ENCODE data around the gene CCDC71. TPM values are rescaled to one million over a fixed set of nuclear protein-coding genes. Genes with fewer than 3 reads are reported as not detected.

Gene CCDC71
- polyA plus RNA-seq, 3 donors from 2014 or later: 1.1 to 2.0 (median 1.7) TPM

- DNase-seq: no peak
- H3K4me3 Mint-ChIP-seq: peak overlapping the region; percentile 88 to 92 (median 89)
- peaks cover 3 to 8% (median 6%) of the 10 kb centered on the region in 3 donors for H3K27me3 Mint-ChIP-seq (ENCODE audit: low read depth in 3 of 3)
- H3K36me3 Mint-ChIP-seq: peaks cover 0 to 20% (median 12%) of the 10 kb centered on the region in 3 donors
- peaks cover 15 to 25% of the 10 kb centered on the region in 2 donors for H3K4me1 Mint-ChIP-seq
- no peaks in the 10 kb centered on the region for H3K9me3 Mint-ChIP-seq
- H3K27ac Mint-ChIP-seq: peak overlapping the region; percentile 87 to 94 (median 91)
Measured at GRCh38 chr3:49120096-49120437, 46.1 kb downstream of the CCDC71 start.

GRCh38 chr3:49119439-49119838, 46.7 kb downstream of the CCDC71 start:
- DNase-seq: no peak
- no peaks in the 10 kb centered on the region for H3K9me3 Mint-ChIP-seq
- peaks cover 0 to 21% (median 12%) of the 10 kb centered on the region in 3 donors for H3K36me3 Mint-ChIP-seq
- peak overlapping the region; percentile 88 to 92 (median 89) for H3K4me3 Mint-ChIP-seq
- peak overlapping the region; percentile 87 to 94 (median 91) for H3K27ac Mint-ChIP-seq
- H3K27me3 Mint-ChIP-seq (ENCODE audit: low read depth in 3 of 3): peaks cover 3 to 8% (median 6%) of the 10 kb centered on the region in 3 donors
- peaks cover 15 to 25% of the 10 kb centered on the region in 2 donors for H3K4me1 Mint-ChIP-seq

DNA sequence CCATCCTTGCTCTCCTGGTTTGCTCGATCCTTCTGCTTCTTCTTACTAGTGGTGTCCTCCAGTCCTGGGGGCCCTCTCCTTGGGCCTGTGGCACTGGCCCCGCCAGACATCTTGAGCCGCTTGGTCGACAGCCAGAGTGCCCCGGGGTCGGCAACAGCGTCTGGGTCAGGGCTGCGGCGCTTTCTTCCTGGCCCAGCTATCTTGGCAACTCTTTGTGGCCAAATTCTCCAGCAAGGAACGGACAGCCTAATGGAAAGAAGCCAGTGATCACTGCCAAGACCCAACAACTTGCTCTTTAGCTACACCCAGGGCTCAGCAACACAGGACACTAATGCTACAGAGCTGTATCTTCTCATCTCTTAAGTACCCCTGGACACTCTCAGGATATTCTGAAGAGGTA, 47.1 kb downstream of the CCDC71 start:
- H3K4me3 Mint-ChIP-seq: peak overlapping the region in 4 of 5 donors; percentile 88 to 89 (median 88)
- H3K4me1 Mint-ChIP-seq: peaks cover 15 to 25% of the 10 kb centered on the region in 2 donors
- peaks cover 3 to 8% (median 6%) of the 10 kb centered on the region in 3 donors for H3K27me3 Mint-ChIP-seq (ENCODE audit: low read depth in 3 of 3)
- H3K27ac Mint-ChIP-seq: peak overlapping the region in 5 of 6 donors; percentile 30 to 66 (median 39)
- no peak for DNase-seq
- peaks cover 0 to 25% (median 13%) of the 10 kb centered on the region in 3 donors for H3K36me3 Mint-ChIP-seq
- no peaks in the 10 kb centered on the region for H3K9me3 Mint-ChIP-seq

Other genes with a start within 250 kb of the CCDC71 start
- 100 to 1,000 TPM; 171 to 224 (median 177) TPM for gene ARIH2, start 247.5 kb downstream of the CCDC71 start, polyA plus RNA-seq
- 10 to 100 TPM; 16.8 to 26.8 (median 24.9) TPM for gene P4HTM, start 176.1 kb downstream of the CCDC71 start, polyA plus RNA-seq
- gene WDR6, start 158.9 kb downstream of the CCDC71 start, polyA plus RNA-seq: 100 to 1,000 TPM in 1 of 3 donors, 10 to 100 TPM in 2; 56.8 to 114 (median 70.6) TPM
- gene DALRD3, start 147.8 kb downstream of the CCDC71 start, polyA plus RNA-seq: 10 to 100 TPM; 17.1 to 26.9 (median 21.8) TPM
- 100 to 1,000 TPM; 118 to 204 (median 142) TPM for gene NDUFAF3, start 144.2 kb downstream of the CCDC71 start, polyA plus RNA-seq
- gene IMPDH2, start 136.9 kb downstream of the CCDC71 start, polyA plus RNA-seq: 10 to 100 TPM; 44.8 to 52.6 (median 52.0) TPM
- gene QRICH1, start 72.3 kb downstream of the CCDC71 start, polyA plus RNA-seq: 10 to 100 TPM in 2 of 3 donors, 1 to 10 TPM in 1; 9.7 to 29.3 (median 15.1) TPM
- 100 to 1,000 TPM in 1 of 3 donors, 10 to 100 TPM in 2; 94.8 to 104 (median 98.5) TPM for gene QARS1, start 61.6 kb downstream of the CCDC71 start, polyA plus RNA-seq
- gene USP19, start 45.5 kb downstream of the CCDC71 start, polyA plus RNA-seq: 10 to 100 TPM; 19.3 to 43.7 (median 38.3) TPM
- not detected for gene LAMB2, start 33.3 kb downstream of the CCDC71 start, polyA plus RNA-seq
- gene KLHDC8B, start 5.3 kb upstream of the CCDC71 start, polyA plus RNA-seq: 1 to 10 TPM; 1.6 to 3.1 (median 2.1) TPM
- gene C3orf62, start 110.9 kb upstream of the CCDC71 start, polyA plus RNA-seq: 1 to 10 TPM in 2 of 3 donors, under 1 TPM in 1; 0.74 to 2.5 (median 1.5) TPM
- 10 to 100 TPM; 52.7 to 84.0 (median 76.1) TPM for gene USP4, start 173.7 kb upstream of the CCDC71 start, polyA plus RNA-seq
- gene GPX1, start 192.0 kb upstream of the CCDC71 start, polyA plus RNA-seq: 100 to 1,000 TPM; 127 to 194 (median 131) TPM
- gene RHOA, start 245.6 kb upstream of the CCDC71 start, polyA plus RNA-seq: 1,000 to 10,000 TPM in 1 of 3 donors, 100 to 1,000 TPM in 2; 863 to 1,056 (median 891) TPM
- 10 to 100 TPM; 57.3 to 86.2 (median 62.6) TPM for gene TCTA, start 246.1 kb upstream of the CCDC71 start, polyA plus RNA-seq

Data from immature natural killer cell (primary cell).